Activated T-helper 1 cell treated with anti-CD3 and anti-CD28 coated beads, Interleukin-12 subunit alpha, Interleukin-12 subunit beta, Interleukin-2, Interleukin-4 antibody, amounts not matched to agents 30 ng/mL and 10 ng/mL and 1 ng/mL, durations not matched to agents 14 hours and 24 hours and 36 hours (primary cell): ENCODE measurements around the gene CUBN. TPM values are rescaled to one million over a fixed set of nuclear protein-coding genes. Genes with fewer than 3 reads are reported as not detected.
A peak's percentile ranks its signal among the peaks of the same experiment; 100 is the strongest.
"Not testable (repeated sequence)": the region's sequence is repeated elsewhere in the genome, so short reads cannot be mapped to it uniquely, and the experiment has no call there.

Source experiments
- DNase-seq: peaks from one replicate; pipeline ENCODE4 v3.0.0; 2021; ENCODE audit warnings: low spot score
- H3K27ac Mint-ChIP-seq: one replicate; pipeline ENCODE4 v1.8.0; 2021; ENCODE audit warnings: mild to moderate bottlenecking, mixed read lengths
- H3K27me3 Mint-ChIP-seq: one replicate; pipeline ENCODE4 v1.8.0; 2022; ENCODE audit warnings: mild to moderate bottlenecking, moderate library complexity, mixed read lengths; ENCODE audit not compliant: insufficient read depth
- H3K36me3 Mint-ChIP-seq: one replicate; pipeline ENCODE4 v1.8.0; 2021; ENCODE audit warnings: low read depth, mixed read lengths
- H3K4me1 Mint-ChIP-seq: one replicate; pipeline ENCODE4 v1.8.0; 2021; ENCODE audit warnings: low read depth, mixed read lengths
- H3K4me3 Mint-ChIP-seq: one replicate; pipeline ENCODE4 v1.8.0; 2021; ENCODE audit warnings: mild to moderate bottlenecking, moderate library complexity, mixed read lengths
- H3K9me3 Mint-ChIP-seq: one replicate; pipeline ENCODE4 v1.8.0; 2021; ENCODE audit warnings: mixed read lengths
- intact Hi-C: fragments of 100-400 bp; cut with micrococcal nuclease; formaldehyde crosslinking; loops from one replicate; pipeline ENCODE4 v1.15.1; 2024
- total RNA-seq: library from RNA; stranded (reverse); gene quantifications from 2 replicates; pipeline ENCODE4 v1.2.3, GENCODE V29; 2022

CUBN gene
- total RNA-seq, 1 donor from 2014 or later: 0.21 TPM

DNA sequence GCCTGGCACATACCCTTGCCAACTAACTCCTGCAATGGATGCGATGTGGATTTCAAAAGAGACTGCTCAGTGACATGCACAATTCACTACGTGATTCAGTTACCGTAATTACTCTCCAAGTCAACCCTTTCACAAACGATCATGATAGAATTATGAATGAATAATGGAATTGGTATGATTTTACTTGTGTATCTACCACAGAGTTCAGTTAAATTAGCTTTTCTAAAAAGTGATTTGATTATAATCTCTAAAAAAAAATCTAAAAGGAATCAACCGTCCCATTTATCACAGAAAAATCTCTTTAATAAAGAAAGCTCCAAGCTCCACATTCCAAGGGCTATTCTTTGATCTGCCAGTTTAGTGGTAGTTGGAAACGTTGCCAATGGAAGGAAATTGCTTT lies 282.0 kb downstream of the CUBN start:
- Mint-ChIP-seq H3K27me3 (peaks cover 10% of the 10 kb centered on the region), H3K4me1 (no peaks in the 10 kb centered on the region), H3K36me3 (no peaks in the 10 kb centered on the region), H3K27ac (no peak overlapping the region), H3K4me3 (no peak overlapping the region), H3K9me3 (no peaks in the 10 kb centered on the region)
- intact Hi-C loops: loop anchor here (10.0 kb wide), 1 partner anchor 327 kb away; no protein-coding TSS in a partner anchor
- DNase-seq: no peak

DNA sequence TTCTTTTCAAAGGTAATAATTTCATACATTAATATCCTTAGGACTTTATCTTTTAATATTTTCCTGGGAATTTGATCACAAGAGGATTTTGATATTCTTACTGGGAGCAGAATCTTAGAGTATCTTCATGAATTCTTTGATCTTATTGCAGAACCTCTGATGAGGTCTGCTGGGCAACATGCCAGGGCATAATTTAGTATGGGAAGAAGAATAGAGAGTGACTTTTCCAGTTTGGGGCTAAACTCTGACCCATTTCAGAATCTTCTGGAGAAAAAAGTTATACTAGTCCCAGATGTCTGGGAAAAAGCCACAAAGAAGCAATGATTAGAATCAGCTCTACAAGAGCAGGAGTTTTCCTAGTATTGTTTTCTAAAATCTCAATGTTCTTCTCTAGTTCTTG lies 284.4 kb downstream of the CUBN start:
- Mint-ChIP-seq H3K9me3 (no peaks in the 10 kb centered on the region), H3K4me3 (no peak overlapping the region), H3K27me3 (peaks cover 7% of the 10 kb centered on the region), H3K36me3 (no peaks in the 10 kb centered on the region), H3K4me1 (no peaks in the 10 kb centered on the region), H3K27ac (no peak overlapping the region)
- intact Hi-C loops: loop anchor here (10.0 kb wide), 1 partner anchor 330 kb away; no protein-coding TSS in a partner anchor
- DNase-seq: no peak

DNA sequence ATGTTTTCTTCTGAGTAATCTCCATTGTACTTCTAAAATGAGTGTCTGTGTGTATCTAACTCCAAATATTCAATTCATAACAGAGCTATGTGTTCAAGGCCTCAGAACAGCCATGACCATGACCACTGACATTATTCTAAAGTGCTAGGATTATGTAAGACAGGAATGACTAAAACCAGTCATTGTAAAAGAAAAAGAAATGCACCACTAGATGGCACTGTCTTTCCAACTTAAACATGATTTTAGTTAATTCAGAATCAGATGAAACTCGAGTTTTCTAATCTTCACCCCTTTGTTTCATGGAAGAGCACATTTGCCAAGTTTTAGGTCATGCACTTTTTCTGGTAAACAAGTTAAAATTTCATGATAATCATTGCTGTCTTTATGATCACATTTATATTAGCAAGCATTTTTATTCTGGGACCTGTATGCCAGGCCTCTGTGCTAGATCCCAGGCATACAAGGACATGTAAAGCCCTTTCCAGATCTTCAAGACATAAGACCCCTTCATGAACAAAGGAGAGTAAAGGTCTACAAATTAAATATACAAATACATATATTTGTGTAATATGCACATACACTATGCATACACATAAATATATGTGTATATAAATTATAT lies 286.2 kb downstream of the CUBN start:
- no peak overlapping the region for H3K4me3 Mint-ChIP-seq
- DNase-seq: no peak
- no peaks in the 10 kb centered on the region for H3K4me1 Mint-ChIP-seq
- no peak overlapping the region for H3K27ac Mint-ChIP-seq
- no peaks in the 10 kb centered on the region for H3K36me3 Mint-ChIP-seq
- H3K9me3 Mint-ChIP-seq: no peaks in the 10 kb centered on the region
- intact Hi-C loops: loop anchor here (1.0 to 10.0 kb wide), 8 partner anchors 15 to 587 kb away; no protein-coding TSS in a partner anchor
- H3K27me3 Mint-ChIP-seq: peaks cover 2% of the 10 kb centered on the region

DNA sequence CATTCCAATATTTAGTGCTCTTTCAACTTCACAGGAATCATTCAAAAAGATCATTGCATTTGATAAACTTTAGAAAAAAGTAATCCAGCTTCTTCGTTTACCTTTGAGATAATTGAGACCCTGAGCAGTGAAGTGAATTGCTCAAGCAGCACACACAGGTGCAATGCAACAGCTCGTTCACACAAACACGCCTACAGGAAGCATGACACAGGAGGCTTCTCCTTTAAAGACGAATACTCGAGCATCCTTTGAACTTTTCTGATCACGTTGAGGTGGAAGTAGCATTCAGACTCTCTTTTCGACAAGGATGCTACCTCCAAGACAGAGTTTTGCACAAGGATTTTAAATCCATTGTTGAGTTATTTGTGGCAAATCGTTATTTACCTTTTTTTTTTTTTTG lies 294.4 kb downstream of the CUBN start:
- Mint-ChIP-seq H3K27ac (no peak overlapping the region), H3K4me3 (no peak overlapping the region), H3K36me3 (no peaks in the 10 kb centered on the region), H3K4me1 (peaks cover 19% of the 10 kb centered on the region), H3K27me3 (peaks cover 3% of the 10 kb centered on the region), H3K9me3 (no peaks in the 10 kb centered on the region)
- intact Hi-C loops: no loop called here
- DNase-seq: no peak

DNA sequence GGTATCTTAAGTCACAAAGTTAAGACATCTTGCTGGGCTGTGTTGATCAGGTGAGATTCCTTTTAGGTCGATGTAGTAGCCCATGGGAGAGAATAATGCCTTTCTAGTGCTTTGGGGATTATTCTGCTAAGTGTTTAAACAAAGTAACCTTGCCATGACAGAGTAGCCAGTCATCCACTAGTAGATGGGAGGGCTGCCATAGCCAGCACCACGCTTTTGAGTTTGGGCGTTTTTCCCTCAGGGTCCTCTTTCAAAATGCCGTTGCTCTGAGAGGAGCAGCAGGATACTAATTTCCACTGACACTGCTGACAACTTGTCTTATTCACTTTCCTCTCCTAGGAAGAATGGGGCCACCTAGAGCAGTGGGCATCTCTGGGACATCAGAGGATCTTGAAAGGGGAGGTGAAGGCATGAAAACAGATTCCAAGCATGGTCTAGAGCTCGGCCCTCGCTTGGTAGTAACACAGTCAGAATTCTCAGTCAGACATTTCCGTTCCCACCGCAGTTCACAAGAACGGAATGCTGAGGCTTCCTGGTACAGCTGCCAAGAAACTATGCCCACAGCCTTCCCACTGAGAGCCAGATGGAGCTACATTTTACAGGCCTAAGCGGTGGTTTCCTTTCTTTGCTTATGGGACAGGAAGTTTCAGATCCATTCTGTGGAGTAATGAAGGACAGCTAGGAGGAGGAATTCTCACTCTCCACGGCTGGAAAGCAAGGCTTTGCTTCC lies 297.1 kb downstream of the CUBN start:
- no peak for DNase-seq
- Mint-ChIP-seq H3K9me3 (no peaks in the 10 kb centered on the region), H3K4me3 (no peak overlapping the region), H3K4me1 (peaks cover 22% of the 10 kb centered on the region), H3K36me3 (no peaks in the 10 kb centered on the region), H3K27ac (no peak overlapping the region), H3K27me3 (peaks cover 6% of the 10 kb centered on the region)
- intact Hi-C loops: no loop called here

DNA sequence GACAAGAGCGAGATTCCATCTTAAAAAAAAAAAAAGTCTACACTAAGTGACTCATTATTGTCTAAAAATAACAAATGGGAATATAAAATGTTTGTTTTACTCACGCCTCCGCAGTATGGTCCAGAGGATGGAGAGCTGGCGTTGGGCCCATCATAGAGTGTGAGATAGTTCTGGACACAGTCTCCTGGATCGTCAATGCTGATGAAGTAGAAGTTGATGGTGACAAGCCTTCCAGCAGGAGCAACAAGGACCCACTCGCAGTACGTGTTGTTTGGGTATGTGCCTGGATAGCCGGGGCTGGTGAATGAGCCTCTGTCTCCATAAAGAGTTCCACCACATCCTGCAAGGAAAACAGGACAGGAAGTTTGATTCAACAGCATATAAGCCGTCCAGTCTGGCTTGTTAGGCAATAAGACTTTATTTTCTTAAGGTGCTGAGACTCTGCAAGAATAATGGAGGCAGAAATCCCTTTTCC lies 300.9 kb downstream of the CUBN start:
- intact Hi-C loops: loop anchor here (1.0 to 5.0 kb wide), 5 partner anchors 15 to 602 kb away; no protein-coding TSS in a partner anchor
- peaks cover 6% of the 10 kb centered on the region for H3K27me3 Mint-ChIP-seq
- H3K27ac Mint-ChIP-seq: no peak overlapping the region
- no peak for DNase-seq
- no peaks in the 10 kb centered on the region for H3K36me3 Mint-ChIP-seq
- no peak overlapping the region for H3K4me3 Mint-ChIP-seq
- H3K4me1 Mint-ChIP-seq: peaks cover 7% of the 10 kb centered on the region
- no peaks in the 10 kb centered on the region for H3K9me3 Mint-ChIP-seq

DNA sequence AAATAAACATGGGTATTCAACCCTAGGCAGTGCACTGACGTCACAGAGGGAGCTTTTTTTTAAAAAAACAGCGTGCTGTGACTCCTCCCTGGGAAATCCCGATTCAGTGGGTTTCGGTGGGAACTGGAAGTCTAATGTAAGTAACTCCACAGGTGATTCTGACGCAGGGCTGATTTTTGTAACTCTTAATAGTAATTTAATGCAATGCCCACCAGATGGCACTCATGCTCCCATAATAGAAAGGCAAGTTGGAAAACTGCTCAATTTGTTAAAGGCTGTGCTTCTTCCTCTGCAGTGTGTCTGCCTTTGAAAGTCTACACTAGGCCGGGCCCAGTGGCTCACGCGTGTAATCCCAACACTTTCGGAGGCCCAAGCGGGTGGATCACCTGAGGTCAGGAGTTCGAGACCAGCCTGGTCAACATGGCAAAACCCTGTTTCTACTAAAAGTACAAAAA lies 301.5 kb downstream of the CUBN start:
- Mint-ChIP-seq H3K27ac (no peak overlapping the region), H3K27me3 (peaks cover 6% of the 10 kb centered on the region), H3K9me3 (peaks cover 4% of the 10 kb centered on the region), H3K4me1 (peaks cover 7% of the 10 kb centered on the region), H3K36me3 (peaks cover 1% of the 10 kb centered on the region), H3K4me3 (no peak overlapping the region)
- DNase-seq: peak; percentile 48
- intact Hi-C loops: loop anchor here (1.0 to 5.0 kb wide), 5 partner anchors 15 to 602 kb away; no protein-coding TSS in a partner anchor

DNA sequence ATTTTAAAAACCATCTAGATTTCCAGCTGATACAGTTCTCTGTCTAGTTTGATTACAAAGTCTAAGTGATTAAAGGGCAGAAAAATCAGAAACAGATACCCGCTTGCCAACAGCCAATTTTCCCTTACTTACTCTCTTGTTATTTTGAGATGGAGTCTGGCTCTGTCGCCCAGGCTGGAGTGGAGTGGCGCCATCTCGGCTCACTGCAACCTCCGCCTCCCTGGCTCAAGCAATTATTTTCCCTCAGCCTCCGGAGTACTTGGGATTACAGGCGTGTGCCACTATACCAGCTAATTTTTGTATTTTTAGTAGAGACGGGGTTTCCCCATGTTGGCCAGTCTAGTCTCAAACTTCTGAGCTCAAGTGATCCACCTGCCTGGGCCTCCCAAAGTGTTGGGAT lies 302.1 kb downstream of the CUBN start:
- not testable (repeated sequence) for H3K27ac Mint-ChIP-seq, H3K9me3 Mint-ChIP-seq, H3K27me3 Mint-ChIP-seq, H3K4me3 Mint-ChIP-seq, H3K4me1 Mint-ChIP-seq, DNase-seq, H3K36me3 Mint-ChIP-seq
- intact Hi-C loops: loop anchor here (5.0 kb wide), 1 partner anchor 550 kb away; no protein-coding TSS in a partner anchor

DNA sequence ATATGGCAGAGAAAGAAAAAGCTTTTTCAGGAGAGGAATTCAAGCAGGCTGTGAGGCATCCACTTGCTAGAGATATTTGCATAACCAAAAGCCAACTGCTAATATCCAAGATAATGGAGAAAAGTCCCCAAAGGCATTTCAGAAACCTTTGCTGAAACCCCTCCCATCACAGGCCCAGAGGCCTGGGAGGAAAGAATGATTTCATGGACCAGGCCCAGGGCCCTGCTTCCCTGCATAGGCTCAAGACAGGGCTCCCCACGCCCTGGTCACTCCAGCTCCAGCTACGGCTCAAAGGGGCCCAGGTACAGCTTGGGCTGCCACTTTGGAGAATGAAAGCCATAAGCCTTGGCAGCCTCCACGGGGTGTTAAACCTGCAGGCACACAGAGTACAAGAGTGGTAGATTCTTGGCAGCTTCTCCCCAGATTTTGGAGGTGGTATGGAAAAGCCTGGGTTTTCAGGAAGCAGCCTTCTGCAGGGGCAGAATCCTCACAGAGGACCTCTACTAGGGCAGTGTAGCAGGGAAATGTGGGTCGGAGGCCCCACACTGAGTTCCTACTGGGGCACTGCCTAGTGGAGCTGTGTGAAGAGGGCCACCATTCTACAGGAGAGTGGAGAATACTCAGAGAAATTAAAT lies 306.8 kb downstream of the CUBN start:
- H3K27ac Mint-ChIP-seq: no peak overlapping the region
- peaks cover 8% of the 10 kb centered on the region for H3K27me3 Mint-ChIP-seq
- H3K4me1 Mint-ChIP-seq: peaks cover 9% of the 10 kb centered on the region
- peaks cover 7% of the 10 kb centered on the region for H3K36me3 Mint-ChIP-seq
- H3K9me3 Mint-ChIP-seq: peaks cover 23% of the 10 kb centered on the region
- no peak for DNase-seq
- intact Hi-C loops: no loop called here
- no peak overlapping the region for H3K4me3 Mint-ChIP-seq

DNA sequence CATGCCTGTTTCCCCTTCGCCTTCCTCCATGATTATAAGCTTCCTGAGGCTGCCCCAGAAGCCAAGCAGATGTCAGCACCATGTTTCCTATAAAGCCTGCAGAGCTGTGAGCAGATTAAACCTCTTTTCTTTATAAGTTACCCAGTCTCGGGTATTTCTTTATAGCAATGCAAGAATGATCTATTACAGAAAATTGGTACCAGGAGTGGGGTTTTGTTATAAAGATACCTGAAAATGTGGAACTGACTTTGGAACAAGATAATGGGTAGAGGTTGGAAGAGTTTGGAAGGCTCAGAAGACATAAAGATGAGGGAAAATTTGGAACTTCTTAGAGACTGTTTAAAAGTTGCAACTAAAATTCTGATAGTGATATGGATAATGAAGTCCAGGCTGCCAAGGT lies 307.6 kb downstream of the CUBN start:
- peaks cover 10% of the 10 kb centered on the region for H3K27me3 Mint-ChIP-seq
- peaks cover 16% of the 10 kb centered on the region for H3K4me1 Mint-ChIP-seq
- H3K4me3 Mint-ChIP-seq: no peak overlapping the region
- DNase-seq: no peak
- intact Hi-C loops: no loop called here
- H3K36me3 Mint-ChIP-seq: peaks cover 7% of the 10 kb centered on the region
- peaks cover 23% of the 10 kb centered on the region for H3K9me3 Mint-ChIP-seq
- H3K27ac Mint-ChIP-seq: no peak overlapping the region

DNA sequence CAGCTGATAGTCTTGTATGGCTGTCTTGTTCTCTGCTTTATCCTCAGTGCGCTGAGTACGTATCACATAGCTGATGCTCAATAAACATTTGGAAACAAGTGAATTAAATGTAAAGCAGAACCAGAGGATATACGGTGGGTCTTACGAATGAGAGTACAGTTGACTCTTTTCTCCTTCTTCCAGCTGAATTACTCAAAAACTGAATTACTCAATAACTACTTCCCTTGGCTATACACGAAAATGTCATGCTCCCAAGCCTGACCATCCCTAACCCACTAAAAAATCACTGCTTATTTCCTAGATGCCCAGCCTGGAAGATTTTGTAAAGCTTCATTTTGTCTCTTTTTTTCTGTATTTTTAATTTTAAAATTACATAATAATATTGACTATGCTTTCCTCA lies 309.2 kb downstream of the CUBN start:
- intact Hi-C loops: no loop called here
- Mint-ChIP-seq H3K36me3 (peaks cover 10% of the 10 kb centered on the region), H3K9me3 (peaks cover 23% of the 10 kb centered on the region), H3K27me3 (peaks cover 10% of the 10 kb centered on the region), H3K4me1 (peaks cover 33% of the 10 kb centered on the region), H3K4me3 (no peak overlapping the region), H3K27ac (no peak overlapping the region)
- DNase-seq: no peak

DNA sequence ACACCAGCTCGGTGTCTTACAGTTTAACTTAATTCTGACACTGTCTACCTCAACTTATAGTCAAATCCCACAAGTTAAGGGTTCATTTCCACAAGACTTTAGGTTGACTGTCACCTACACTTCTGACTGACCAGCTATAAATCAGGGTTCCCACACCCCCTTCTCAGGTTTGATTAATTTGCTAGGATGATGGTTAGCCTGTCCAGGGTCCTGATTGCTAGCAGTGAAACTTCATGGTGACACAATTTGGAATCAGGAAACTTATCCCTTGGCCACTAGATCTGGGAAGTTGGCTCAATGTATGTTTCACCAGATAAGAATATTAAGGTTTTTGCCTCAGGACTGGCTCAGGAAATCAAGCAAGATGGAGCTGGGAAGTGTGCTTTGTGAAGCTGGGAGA lies 309.6 kb downstream of the CUBN start:
- Mint-ChIP-seq H3K4me3 (no peak overlapping the region), H3K9me3 (peaks cover 23% of the 10 kb centered on the region), H3K36me3 (peaks cover 13% of the 10 kb centered on the region), H3K27me3 (peaks cover 10% of the 10 kb centered on the region), H3K4me1 (peaks cover 37% of the 10 kb centered on the region), H3K27ac (no peak overlapping the region)
- intact Hi-C loops: no loop called here
- DNase-seq: no peak

DNA sequence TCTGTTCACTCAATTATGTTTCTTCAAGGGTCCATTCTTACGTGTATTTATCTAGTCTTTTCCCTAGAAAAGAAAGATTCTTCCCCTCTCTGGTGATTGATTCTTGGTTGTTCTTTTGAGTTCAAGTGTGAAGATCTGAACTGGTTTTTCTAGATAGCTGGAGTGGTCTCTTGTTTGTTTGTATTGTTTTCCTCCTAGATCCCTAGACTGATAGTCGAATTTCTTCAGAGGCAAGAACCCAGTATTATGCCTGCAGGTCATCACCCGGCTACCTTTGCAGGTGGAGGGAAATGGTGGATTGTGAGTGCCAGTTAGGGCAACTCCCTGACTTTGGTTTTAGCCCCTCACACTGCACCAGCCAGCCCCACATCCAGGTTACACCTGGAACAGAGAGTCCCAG lies 310.2 kb downstream of the CUBN start:
- peaks cover 42% of the 10 kb centered on the region for H3K4me1 Mint-ChIP-seq
- peak overlapping the region; percentile 45 for H3K4me3 Mint-ChIP-seq
- H3K27ac Mint-ChIP-seq: peak overlapping the region; percentile 6
- peaks cover 13% of the 10 kb centered on the region for H3K36me3 Mint-ChIP-seq
- intact Hi-C loops: no loop called here
- H3K9me3 Mint-ChIP-seq: peaks cover 23% of the 10 kb centered on the region
- peaks cover 10% of the 10 kb centered on the region for H3K27me3 Mint-ChIP-seq
- no peak for DNase-seq
